Muscle of back (tissue), 13 donors: Measurements from ENCODE around the gene ACE. TPM values are rescaled to one million over a fixed set of nuclear protein-coding genes. Genes with fewer than 3 reads are reported as not detected.

Experiments used
- DNase-seq, 3 donors: peaks; one replicate each; pipeline versions ENCODE4 v3.0.0 to v3.0.0-alpha.2; 2013
- long read RNA-seq, 9 donors: transcript quantifications; one replicate each; lab custom pipeline, GENCODE V29; 2026
- polyA plus RNA-seq, 10 donors: library from polyadenylated mRNA; unstranded; fragments of 120-200 nt; gene quantifications; one replicate each; pipeline ENCODE4 v1.2.1, GENCODE V29; 2013; ENCODE audit not compliant: insufficient read length in 10 of 10

The ACE gene
- 10 to 100 TPM in 3 of 10 donors, 1 to 10 TPM in 7; 7.7 to 14.2 (median 8.8) TPM for polyA plus RNA-seq
- long read RNA-seq, donor 1: 0 reads
- long read RNA-seq, donor 2: 0 reads
- long read RNA-seq, donor 3: 0 reads
- long read RNA-seq, donor 4: 0 reads
- long read RNA-seq, donor 5: 0 reads
- long read RNA-seq, donor 6: 0 reads
- long read RNA-seq, donor 7: 0 reads
- long read RNA-seq, donor 8: 0 reads
- long read RNA-seq, donor 9: 0 reads

DNA sequence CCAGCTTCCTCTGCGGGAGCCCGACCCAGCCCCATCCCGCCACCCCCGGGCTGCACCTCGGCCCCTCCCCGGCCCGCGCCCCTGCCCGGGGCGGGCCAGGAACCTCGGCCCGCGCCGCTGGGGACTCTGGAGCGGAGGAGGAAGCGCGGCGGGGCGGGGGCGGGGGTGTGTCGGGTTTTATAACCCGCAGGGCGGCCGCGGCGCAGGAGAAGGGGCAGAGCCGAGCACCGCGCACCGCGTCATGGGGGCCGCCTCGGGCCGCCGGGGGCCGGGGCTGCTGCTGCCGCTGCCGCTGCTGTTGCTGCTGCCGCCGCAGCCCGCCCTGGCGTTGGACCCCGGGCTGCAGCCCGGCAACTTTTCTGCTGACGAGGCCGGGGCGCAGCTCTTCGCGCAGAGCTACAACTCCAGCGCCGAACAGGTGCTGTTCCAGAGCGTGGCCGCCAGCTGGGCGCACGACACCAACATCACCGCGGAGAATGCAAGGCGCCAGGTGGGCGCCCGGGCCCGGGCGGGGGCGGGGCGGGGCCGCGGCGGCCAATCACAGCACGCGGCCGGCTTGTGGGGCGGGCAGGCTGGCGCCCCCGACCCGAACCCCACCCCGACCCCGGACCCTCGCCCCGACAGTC, at the start of gene ACE:
ACE (plus strand) TSS at position 208 of the 626 bp plus-strand sequence; CDS start at position 242, 34 bp downstream.
- DNase-seq: peak in 2 of 3 donors; percentile 43 to 65

DNA sequence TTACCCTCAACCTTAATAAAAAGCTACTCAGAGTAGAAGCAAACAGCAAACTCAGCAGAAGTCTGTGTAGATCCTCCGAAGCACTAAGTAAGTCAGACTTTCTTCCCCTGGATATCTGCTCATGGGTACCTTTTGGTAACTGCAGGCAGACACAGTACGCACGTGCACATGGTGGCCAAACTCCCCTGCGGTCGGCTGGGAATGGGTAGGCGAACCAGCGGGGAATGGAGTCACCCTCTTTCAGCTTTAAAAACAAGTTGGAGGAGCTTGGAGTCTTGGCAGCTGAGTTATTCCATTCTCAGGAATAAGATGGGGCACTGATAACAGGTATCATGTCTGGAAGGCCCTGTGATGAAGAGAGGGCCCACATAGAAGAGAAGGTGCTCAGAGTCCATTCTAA, 47.1 kb upstream of the ACE start:
- DNase-seq: no peak

DNA sequence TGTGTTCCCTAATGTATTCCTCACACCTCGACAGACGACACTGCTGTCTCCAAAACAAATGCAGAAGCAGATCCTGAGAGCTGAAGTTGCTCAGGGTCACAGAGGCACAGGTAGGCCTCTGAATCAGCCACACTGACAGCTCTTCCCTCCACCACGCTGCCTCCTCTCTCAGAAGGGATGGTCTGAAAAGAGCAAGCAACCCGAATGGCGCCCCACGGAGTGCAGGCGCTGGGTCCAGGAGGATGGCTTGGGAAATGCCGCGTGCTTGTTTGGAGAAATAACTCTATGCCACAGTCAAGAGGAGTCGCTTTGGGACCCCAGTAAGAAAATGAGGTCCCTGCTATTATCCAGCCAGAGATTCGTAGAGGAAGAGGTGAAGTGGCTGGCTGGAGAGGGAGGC, 46.6 kb upstream of the ACE start:
- DNase-seq: no peak

DNA sequence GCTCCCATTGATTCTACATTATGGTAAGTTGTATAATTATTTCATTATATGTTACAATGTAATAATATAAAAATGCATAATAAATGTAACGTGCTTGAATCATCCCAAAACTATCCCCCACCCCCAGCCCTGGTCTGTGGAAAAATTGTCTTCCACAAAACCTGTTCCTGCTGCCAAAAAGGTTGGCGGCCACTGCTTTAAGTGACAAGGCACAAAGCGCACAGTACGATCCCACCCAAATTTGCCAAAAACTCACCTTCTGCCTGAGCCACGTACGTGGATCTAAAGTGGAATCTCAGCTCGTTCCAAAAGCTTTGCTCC, 45.3 kb upstream of the ACE start:
- DNase-seq: no peak

DNA sequence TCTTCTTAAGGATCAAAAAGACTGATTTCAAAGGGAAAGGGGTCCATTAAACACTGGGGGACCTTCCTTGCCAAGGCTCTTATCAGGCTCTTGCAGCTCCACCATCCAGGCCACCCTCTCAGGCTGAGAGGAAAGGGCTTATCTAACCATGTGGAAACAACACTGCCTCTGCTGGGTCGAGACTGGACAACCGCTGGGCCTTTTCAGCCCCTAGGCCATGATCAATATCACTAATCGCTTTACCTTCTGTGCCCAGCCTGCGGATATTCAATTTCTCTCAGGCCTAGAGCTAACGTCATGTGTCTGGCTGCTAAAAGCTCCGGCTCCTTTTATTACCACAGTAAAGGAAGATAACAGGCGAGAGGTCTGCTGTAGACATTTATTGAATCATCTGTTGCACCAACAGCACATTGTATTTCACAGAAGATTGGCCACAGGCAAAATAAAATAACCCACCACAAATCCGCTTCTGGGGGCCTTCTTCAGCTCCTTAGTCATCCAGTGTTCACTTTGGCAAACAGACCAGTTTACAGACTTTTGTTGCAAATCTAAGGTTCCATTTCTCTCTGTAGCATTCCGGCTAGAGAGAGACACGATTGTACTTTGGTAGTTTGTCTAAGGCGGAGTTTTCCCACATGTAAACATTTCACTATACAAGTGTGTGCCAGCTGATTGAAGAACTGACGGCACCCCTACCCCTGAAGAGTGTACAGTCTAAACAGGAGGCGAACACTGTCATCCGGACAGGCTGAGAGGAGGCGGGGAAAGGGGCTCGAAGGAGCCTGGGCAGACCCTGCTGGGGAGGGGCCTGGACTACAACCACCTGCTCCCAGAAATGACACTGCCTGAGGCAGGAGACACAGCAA, 44.7 kb upstream of the ACE start:
- DNase-seq: peak in 2 of 3 donors; percentile 39 to 60

DNA sequence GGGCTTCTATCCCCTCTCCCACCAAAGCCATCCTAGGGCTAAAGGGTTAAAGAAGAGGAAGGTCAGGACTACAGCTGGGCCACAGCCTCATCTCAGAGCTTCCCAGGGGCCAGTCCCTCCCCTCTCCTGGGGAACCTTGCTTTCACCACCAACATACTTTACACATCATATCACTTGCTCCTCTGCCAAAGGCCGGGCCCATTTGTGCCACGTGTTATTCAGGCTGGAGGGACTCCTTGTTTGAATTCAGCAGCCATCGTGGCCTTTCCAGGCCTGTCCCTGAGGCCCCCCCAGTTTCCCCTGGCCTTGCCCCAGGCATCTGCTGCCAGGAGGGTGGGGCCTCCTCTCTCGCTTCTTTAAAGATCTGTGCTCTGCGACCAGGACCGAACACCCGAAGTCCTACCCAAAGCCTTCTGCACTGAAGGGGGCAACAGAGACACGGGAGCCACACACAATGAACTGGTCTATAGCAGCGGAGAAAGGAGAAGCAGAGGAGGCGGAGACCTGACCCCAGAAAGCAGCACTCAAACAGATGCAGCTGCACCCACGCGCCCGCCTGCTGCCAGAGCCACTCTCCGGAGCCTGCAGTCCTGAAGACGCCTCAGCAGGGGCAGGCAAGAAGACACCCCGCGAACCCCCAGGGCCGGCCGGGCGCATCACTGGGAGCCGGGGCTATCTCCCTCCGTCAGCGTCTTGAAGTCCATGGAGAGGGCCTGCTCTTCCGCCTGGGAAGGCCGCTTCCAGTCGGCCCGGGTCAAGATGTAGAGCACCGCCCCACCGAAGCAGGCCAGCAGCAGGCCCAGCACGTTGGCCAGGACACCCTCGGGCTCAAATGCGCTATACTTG, 42.9 kb upstream of the ACE start:
- peak; percentile 79 to 92 (median 91) for DNase-seq

DNA sequence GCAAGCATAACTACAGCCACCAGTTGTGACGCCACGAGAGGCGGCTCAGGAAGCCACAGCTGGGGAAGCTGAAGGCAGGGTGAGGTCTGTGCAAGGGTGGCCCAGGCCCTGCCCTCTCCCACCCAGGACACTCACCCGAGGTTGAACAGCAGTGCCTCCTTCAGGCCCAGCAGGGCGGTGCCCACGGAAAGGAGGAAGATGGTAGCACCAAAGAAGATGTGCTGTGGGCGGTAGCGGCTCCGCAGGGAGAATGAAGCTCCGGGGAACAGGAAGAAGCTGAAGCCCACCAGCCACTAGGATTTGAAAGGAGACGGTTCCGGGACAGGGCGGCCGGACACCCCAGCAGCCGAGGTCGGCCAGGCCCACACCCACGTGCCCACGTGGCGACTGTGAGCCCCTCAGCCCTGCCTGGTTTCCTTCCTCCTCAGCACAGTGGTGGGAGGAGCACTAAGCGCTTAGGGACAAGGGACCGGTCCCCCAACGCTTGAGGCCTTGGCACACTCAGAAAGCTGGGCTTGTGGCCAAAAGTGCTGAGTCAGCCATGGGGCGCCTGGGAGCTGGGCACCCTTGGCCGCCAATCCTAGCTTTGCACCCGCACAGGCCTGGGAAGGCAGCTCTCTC, 41.8 kb upstream of the ACE start:
- no peak for DNase-seq

DNA sequence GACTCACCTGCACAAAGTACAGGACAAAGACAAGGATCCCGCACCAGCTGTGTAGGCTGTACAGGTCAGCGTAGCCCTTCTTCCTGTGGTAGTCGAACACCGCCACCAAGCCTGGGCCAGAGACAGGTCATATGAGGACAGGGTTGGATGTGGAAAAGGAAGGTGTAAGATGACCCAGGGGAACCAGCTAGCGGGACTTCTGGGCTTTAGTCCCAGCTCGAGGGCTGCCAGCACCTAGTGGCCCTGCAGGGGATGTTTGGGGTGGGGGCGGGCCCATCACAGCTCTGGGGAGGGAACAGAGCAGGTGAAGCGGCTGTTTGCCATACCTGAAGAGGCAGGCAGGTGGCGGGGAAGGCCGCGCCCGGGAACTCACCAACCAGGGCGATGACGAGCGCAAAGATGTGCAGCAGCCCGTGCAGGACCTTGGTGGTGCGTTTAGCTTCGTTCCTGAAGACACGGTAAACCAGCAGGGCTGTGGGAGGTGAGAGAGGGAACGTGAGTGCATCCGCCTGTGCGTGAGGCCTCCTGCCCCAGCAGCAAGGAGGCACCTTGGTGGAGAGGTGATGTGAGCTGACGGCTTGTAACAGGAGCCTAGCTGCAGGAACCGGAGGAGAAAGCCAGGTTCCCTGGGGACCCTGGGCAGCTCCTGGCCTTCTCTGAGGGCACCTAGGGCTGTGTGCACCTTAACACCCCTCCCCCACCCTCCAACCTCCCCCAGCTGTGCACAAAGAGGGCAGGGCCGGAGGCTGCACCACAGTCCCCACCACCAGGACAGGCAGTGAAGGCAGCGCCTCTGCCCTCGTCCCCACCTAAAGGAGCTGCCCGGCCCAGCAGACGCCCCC, 41.0 kb upstream of the ACE start:
- no peak for DNase-seq

DNA sequence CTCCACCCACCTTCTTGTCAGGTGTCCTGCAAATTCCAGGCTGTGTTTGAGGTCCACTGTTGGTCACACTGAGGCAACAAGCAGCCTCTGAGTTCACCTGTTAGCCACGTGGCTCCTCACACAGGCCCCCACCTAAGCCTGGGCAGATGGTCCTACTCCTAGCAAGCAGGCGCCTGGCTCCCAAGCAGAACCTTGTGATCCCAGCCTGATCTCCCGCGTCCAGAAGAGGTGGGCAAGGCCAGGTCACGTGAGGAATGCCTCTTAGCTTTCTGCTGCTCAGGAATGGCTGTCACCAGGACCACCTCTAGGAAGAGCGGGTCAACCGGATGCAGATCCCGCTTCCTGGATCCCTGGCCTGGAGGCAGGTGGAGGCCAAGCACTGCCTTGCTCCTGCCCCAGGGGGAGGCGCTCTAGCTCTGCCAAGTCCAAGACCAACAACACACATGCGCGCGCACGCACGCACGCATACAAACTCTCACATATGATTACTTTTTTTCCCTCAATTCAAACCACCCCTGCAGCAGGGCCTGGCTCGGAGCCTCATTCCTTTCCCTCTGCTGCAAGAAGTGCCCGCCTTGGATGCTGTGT, 40.2 kb upstream of the ACE start:
- DNase-seq: no peak

DNA sequence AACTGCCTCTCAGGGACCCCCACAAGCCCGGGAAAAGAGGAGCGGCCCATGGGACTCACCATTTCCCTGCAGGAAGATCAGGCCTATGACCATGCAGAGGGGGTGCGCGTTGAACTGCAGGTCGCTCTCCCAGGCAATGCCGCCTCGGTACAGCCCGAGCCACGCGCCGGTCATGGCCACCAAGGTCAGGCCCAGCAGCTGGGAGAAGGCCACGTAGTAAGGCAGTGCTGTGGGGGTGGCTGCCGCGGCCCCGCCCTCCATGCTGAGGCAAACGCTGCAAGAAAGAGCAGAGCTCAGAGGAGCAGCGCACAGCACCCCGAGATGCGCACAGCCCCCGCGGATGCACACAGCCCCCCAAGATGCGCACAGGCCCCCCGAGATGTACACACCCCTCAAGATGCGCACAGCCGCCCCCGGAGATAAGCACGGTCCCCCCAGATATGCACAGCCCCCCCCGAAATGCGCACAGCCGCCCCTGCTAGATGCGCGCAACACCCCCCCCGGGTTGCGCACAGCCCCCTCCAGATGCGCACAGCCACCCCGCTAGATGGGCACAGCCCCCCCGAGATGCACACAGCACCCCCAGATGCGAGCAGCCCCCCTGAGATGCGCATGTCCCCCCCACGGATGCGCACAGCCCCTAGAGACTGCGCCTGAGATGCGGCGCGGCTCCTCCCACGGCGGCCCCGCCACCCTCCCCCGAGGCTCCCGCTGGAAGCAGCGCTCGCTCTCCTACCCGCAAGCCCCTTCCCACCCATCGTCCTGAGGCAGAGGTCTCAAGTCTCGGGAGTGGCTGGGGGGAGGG, 39.4 kb upstream of the ACE start:
- no peak for DNase-seq

DNA sequence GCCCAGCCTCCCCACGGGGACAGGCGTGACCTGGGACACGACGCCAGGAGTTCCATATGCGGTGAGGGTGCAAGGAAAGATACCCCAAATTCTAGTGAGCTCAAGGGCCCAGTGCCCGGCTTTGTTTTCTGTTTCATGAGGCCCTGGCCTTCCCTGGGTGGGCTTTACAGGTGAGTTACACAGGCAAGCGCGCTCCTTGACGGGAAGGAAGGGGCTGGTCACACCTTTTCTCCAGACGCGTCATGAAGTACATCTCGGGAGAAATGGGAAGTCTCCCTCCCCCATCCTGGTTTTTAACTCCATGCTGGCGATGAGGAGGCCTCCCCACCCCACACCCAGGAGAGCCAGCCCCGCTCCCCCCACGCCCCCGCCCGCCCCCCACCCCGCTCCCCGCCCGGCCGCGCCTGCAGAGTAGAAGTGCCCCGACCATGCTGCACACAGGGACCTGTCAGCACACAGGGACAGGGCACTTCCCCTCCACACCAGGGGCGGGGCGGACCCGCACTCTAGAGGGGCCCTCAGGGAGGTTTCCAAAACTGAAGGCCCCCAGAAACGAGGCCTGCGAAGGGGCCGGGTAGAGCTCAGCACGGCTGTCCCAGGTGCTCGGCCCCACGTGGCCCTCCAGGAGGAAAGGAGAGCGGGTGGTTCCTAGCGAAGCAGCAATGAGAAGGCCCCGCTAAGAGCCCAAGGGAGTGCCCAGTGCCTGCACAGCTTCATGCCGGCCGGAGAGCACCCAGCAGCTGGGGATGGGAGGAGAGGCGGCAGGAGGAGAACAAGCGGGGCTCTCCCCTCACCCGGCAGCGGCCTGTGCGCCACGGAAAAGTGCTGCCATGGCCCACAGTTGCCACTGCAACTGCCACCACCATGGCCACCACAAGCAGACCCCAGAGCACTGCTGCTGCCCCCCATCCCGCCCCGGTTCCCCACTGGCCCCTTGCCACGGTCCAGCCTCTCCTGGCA, 38.5 kb upstream of the ACE start:
- no peak for DNase-seq

DNA sequence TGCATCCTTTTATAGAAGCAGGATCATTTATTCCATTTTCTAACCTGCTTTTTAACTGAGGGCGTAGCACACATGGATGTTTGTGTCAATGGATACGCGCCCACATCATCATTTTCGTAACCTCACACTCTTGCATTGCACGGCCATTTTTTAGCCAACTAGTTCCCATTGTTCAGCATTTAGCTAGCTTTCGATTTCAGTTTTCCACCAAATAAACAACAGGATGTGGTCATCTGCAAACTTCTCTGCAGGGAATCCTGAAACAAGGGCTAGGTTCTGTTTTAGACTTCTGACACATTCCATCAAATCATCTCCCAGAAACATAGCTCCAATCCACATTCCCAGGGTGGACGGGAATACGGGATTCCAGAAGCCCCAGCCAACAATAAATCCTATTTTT, 37.2 kb upstream of the ACE start:
- peak in 1 of 3 donors; percentile 67 for DNase-seq

DNA sequence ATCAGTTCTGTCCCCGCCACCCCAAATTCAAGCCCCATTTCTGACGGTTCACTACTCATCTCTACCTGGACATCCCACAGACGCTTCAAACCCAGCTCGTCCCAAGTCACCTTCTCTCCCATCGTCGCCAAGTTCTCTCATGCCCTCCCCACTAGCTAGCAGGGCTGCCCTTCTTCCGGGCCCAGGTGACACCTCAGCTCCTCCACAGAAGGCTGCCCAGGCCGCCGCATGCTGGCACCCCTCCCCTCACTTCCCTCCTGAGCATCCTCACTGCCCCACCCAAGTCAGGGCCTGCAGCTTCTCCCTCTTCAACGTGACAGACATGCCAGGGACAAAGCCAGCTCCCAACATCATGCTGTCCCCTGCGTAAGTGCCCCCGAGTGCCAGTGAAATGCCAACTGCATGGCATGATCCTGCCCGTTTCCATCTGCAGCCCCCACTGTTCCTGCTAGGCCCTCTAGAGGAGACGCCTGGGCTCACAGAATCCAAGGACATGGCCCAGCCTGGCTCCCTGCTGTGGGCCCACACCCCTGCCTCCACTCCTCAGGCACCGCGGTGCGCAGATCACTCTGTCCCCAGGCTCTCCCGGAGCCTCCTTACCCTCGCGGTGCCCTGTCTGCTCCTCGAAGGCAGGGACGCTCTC, 36.6 kb upstream of the ACE start:
- DNase-seq: no peak

DNA sequence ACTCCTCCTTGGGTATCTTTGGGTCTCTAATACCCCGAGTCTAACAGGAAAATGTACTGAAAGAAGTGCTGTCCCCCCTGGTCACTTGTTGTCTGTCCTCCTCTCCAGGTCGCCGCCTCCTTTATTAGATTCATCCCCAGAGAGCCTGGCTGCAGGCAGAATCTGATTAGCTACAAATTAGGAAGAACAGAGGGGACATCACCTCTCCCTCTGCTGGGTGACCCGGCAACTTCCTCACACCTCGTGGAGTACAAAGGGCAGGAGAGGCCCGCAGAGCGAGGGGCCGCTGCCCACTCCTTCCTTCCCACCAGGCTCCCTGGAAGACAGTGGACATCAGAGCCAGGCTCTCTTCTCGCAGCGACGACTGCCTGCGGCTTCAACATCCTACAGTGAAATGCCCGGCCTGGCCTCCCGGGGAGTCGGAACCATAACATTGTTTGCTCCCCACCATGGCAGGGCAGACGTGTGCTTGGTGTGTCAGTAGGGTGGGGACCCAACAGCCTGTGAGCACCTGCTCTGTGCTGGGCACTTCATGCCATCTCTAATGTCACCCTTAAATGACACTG, 36.0 kb upstream of the ACE start:
- DNase-seq: no peak

DNA sequence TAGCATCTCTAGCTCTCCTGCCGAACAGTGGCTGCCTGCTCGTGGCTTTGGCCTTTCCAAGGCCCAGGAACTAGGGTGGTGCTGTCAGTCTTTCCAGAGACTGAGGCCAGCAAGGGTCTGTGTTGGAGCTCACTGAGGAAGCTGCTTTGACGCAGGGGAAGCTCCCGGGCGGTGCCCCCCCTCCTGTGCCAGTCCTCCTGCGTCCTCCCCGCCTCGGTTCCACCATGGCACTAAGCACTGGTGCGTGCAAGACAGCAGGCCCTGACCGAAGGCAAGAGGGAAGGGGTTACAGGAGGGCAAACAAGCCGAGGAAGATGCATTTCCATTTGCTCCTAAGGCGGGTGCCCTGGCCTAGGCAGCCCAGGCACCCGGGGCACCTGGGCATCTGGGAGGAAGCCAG, 35.2 kb upstream of the ACE start:
- no peak for DNase-seq

DNA sequence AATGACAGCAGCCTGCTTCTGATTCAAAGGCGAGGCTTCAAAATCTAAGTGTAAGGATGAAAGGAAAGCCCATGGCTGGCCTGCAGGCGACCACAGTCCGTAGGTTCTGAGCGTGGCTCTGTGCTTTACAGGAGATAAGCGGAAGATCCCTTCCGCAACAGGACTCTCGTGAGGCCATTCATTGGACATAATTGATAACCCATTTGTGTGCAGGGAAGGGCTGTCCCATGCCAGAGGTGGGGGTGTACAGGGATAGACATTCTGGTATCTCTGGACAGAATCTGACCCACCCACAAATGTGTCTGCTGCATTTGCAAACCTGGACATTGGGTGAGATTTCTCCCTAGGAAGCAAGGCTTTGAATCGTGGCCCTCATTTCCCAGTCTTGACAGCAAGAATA, 34.8 kb upstream of the ACE start:
- DNase-seq: no peak

DNA sequence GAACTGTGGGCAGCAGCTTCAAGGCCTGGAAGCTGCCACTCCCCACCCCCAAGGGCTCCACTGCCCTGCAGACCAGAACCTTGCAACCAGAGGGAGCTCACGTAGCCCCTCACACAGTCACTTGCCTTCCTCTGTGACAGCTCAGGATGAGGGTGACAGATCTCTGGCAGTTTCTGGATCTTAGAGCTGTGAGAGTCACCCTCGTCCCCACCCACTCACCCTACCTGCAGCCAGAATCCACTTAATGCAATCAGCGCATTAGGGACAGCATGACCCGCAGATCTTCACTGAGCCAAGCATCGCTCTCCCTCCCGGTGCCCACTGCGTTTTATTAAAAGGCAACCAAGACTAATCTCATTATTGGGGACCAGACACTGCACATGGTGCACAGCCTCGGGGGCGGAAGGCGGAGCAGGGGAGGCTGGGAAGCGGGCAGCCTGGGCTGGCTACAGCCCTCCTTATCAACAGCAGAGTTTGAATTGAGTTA, 34.3 kb upstream of the ACE start:
- no peak for DNase-seq
